ENCODE data around the gene PATE4.

GRCh38 chr11:125872138-125872491 is 39.0 kb downstream of the PATE4 start:
- no peak for TF ChIP-seq ZNF274 (IDR thresholded peaks at IDR 0.05; ENCODE audit: low read depth, low read length)
- TF ChIP-seq YY1 (IDR thresholded peaks at IDR 0.05; ENCODE audit: insufficient read depth, insufficient read length) = no peak
- no peak for TF ChIP-seq SUZ12 (IDR thresholded peaks at IDR 0.05; ENCODE audit: extremely low read depth, insufficient read depth, insufficient read length)

Data from NT2/D1 (cell line).